Measurements from ENCODE around the gene CTNNA3.

GRCh38 chr10:65945061-65945460 lies 1750.9 kb downstream of the CTNNA3 start:
- TF ChIP-seq CTCF (IDR thresholded peaks at IDR 0.05) (no peak), POLR2A (IDR thresholded peaks at IDR 0.05) (no peak)

Measured in testis (tissue), 2 donors.